Astrocyte (in vitro differentiated cells and primary cell): ENCODE data around the gene PLA2R1. TPM values are rescaled to one million over a fixed set of nuclear protein-coding genes. Genes with fewer than 3 reads are reported as not detected.

Source experiments
- total RNA-seq: library from RNA; stranded (reverse); gene quantifications from 2 replicates; pipeline ENCODE4 v1.2.1, GENCODE V29; 2021

Gene PLA2R1
- total RNA-seq, 1 donor from 2014 or later = 7.1 TPM

Other genes starting within 250 kb of the PLA2R1 start
- gene LY75, start 157.9 kb downstream of the PLA2R1 start, total RNA-seq = 0.22 and 0.25 TPM in 2 replicates
- gene ITGB6, start 137.7 kb upstream of the PLA2R1 start, total RNA-seq = 2.8 and 7.6 TPM in 2 replicates